GM12864 (cell line): Measurements from ENCODE around the gene SUPT3H.

Experiments
- DNase-seq: peaks from one replicate; pipeline ENCODE4 v3.0.0-alpha.2; 2011; ENCODE audit warnings: low read depth
- H3K4me3 ChIP-seq: 2 replicates; pipeline ENCODE4 v1.5.1; 2011; ENCODE audit warnings: mild to moderate bottlenecking, low read depth, low read length, control low read depth
- TF ChIP-seq, protein P1 (sequence below): IDR thresholded peaks from 2 replicates; pipeline ENCODE4 v1.5.1; 2011; ENCODE audit warnings: low read depth, mild to moderate bottlenecking, moderate library complexity, low read length, control low read depth, inconsistent platforms; ENCODE audit errors: missing control alignments

SUPT3H gene

DNA sequence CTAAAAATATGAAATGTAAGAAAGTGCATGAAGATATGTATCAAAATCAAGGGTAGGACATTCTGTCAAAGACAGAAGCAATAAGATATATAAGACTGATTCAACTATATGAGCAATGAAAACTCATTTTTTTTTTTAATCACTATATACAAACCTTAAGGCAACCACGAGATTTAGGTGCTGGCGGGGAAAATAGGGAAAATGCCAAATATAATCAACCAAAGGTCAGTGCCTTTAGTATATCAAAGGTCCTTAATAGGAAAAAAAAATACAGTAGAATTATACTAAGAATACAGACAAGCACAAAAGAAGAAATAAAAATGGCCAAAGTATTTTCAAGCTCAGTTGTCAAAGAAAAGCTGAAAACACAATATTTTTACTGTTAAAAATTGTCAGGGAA is 24.1 kb downstream of the SUPT3H start:
- DNase-seq = no peak
- TF ChIP-seq, protein P1, sequence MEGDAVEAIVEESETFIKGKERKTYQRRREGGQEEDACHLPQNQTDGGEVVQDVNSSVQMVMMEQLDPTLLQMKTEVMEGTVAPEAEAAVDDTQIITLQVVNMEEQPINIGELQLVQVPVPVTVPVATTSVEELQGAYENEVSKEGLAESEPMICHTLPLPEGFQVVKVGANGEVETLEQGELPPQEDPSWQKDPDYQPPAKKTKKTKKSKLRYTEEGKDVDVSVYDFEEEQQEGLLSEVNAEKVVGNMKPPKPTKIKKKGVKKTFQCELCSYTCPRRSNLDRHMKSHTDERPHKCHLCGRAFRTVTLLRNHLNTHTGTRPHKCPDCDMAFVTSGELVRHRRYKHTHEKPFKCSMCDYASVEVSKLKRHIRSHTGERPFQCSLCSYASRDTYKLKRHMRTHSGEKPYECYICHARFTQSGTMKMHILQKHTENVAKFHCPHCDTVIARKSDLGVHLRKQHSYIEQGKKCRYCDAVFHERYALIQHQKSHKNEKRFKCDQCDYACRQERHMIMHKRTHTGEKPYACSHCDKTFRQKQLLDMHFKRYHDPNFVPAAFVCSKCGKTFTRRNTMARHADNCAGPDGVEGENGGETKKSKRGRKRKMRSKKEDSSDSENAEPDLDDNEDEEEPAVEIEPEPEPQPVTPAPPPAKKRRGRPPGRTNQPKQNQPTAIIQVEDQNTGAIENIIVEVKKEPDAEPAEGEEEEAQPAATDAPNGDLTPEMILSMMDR = no peak
- H3K4me3 ChIP-seq = no peak overlapping the region

DNA sequence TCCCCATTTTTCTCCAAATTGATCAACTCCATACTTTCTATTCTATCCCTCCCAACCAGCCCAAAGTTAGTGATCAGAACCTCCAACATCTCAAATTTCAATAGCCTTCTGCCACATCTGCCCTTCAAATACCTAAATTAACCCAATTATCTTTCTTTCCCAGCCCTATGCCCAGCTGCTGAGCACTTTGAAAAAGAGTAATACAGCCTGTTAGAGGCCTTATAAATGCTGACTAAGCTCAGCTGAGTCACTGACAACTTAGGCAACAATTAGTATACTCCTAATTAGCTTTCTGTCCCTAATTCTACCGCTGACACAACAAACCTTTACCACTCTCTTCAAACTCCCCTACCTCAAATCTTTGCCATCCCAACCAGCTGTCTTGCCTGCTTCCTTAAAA is 26.1 kb downstream of the SUPT3H start:
- TF ChIP-seq, protein P1 = no peak
- no peak overlapping the region for H3K4me3 ChIP-seq
- DNase-seq = no peak

DNA sequence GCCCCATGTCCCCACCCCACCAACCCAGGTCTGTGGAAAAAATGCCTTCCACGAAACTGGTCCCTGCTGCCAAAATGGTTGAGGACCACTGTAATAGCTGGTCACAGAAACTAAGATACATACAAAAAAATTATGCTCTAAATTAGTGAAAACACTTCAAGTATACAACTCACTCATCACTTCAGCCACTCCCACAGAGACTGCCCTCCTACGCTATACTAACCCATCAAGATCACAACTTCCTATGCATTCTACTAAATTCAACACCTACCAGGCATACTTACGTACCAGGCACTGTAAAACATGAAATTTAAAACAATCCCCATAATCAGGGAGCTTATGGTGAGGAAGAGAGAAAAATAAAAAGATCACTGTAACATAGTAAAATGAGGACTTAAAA is 26.7 kb downstream of the SUPT3H start:
- DNase-seq = no peak
- H3K4me3 ChIP-seq = no peak overlapping the region
- TF ChIP-seq, protein P1 = no peak

DNA sequence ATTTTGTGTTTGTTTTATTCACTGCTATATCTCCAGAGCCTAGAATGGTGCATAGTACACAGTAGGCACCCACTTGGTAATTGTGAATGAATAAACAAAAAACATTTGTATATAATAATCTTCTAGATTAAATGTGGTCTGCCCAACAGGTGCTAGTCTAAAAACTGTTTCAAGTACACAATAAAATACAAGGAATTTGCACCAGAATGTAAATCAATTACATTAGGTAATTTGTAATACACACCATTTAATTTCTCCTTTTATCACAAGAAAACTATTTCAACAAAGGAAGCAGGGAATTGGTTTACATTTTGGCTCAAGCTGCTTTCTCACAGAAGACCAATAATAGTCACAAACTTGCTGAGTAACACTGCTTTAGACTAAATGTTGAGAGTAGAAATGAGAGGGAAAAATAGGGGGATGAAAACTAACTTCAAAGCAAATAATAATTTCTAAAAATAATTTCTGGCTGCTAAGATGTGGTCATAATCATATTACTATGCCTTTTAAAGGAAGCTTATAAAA is 27.5 kb downstream of the SUPT3H start:
- DNase-seq = no peak
- TF ChIP-seq, protein P1 = no peak
- H3K4me3 ChIP-seq = no peak overlapping the region

DNA sequence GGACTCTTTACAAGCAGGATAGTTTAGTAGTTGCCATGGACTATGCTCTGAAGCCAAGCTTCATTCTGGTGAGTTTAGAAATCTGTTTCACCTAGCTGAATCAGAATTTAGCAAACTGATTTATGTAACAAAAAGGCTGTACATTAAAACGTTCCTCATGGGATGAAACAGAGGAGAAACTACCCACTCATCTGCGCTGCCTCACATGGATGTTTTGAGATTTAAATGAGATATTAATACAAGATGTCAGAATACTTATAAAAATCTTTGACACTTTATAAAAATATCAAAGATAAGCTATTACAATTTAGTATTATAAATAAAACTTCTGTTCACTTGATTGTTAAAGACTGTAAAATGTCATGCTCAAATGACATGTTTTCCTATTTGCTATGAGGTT is 32.8 kb downstream of the SUPT3H start:
- DNase-seq = no peak
- TF ChIP-seq, protein P1 = no peak

DNA sequence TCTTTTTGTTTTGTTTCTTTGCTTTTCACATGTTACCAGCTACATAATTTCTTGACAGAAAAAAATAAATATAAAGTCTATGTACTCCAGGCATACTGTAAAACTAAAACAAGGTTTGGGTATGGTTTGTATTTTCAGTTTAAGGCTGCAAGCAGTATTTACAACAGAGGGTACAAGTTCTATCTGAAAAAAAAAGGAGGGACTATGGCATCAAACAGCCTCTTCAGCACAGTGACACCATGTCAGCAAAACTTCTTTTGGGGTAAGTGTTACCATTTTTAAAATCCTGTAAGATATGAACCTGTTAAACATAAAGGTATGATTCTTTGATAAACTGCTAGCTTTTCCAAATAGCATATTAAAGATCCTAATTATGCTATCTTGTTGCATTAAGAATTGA is 49.2 kb downstream of the SUPT3H start:
- TF ChIP-seq, protein P1 = no peak
- H3K4me3 ChIP-seq = no peak overlapping the region
- DNase-seq = no peak

More for the DNA sequence above, 32.8 kb downstream of the SUPT3H start:
- H3K4me3 ChIP-seq = no peak overlapping the region

DNA sequence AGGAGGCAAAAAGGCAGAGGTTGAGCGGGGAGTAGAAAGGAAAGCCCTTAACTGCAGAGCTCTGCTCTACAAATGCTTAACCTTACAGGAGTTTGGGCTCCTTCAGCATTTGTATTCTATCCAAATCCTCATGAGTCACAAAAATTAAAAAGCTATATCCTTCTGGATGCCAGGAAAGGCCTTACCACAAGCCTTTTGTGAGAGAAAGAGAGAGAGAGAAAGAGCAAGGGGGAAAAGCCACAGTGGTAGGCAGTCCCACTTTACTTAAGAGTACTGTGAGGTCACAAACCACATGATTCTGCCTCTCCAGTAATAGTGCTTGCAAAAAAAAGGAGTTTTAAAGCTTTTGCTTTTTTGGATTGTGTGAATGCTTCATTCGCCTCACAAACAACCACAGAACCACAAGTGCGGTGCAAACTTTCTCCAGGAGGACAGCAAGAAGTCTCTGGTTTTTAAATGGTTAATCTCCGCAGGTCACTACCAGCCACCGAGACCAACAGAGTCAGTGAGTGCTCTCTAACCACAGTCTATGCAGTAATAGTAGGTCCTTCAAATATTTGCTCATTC is 49.7 kb downstream of the SUPT3H start, which contains the start of gene RUNX2:
TSS of gene RUNX2 (plus strand) at position 375 of the 567 bp plus-strand sequence. CDS start 397 bp downstream, outside the sequence.
- TF ChIP-seq, protein P1 = no peak
- DNase-seq = no peak
- no peak within 1 kb of the TSS for H3K4me3 ChIP-seq
